ENCODE results near the gene HENMT1.
"Not testable (repeated sequence)": the region's sequence is repeated elsewhere in the genome, so short reads cannot be mapped to it uniquely, and the experiment has no call there.

Gene HENMT1

DNA sequence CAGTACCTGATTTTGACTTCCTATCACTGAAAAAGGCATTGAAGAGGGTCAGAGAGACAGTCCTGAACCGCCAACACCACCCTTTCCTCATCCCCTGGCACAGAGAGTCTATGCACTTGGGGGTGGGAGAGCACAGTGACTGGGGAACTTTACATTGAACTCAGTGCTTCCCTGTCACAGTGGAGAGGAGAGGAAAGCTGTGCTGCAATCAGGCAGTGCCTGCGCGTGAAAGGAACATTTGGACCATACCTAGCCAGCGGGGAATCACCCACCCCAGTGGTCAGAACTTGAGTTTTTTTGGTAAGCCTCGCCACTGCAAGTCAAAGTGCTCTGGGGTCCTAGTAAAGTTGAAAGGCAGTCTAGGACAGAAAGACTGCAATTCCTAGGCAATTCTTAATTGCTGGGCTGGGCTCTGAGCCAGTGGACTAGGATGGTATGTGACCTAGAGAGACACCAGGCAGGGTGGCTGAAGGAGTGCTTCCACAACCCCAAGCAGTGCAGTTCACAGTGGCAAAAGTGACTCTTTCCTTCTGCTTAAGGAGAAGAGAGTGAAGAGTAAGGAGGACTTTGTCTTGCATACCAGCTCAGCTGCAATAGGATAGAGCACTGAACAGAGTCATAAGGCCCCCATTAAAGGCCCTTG is 9.4 kb upstream of the HENMT1 start:
- no peak for DNase-seq

DNA sequence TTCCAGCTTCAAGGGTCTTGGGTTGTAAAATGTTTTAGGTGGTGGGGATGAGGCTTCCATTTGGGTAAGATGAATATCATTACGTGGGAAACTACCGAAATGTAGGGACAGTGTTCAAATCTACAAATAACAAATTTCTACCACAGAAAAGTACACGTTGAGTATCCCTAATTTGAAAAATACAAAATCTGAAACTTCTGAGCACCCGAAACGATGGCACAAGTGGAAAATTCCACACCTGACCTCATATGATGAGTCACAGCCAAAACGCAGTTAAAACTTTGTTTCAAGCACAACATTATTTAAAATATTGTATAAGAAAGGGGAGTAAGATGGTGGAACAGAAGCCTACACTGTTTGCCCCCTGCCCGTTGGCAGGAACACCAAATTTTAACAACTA is 8.8 kb upstream of the HENMT1 start:
- no peak for DNase-seq

DNA sequence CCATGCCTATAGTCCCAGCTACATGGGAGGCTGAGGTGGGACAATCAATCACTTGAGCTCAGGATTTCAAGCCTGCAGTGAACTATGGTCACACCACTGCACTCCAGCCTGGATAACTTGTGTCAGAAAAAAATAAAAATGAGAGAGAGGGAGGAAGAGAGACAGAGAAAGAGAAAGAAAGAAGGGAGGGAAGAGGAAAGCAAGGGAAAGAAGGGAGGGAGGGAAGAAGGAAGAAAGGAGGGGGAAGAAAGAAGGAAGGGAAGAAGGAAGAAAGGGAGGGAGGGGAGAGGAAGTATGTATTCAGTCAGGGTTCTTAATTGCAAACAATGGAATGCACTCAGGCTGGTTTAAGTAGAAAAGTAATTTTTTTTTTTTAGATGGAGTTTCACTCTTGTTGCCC is 7.9 kb upstream of the HENMT1 start:
- no peak for DNase-seq

DNA sequence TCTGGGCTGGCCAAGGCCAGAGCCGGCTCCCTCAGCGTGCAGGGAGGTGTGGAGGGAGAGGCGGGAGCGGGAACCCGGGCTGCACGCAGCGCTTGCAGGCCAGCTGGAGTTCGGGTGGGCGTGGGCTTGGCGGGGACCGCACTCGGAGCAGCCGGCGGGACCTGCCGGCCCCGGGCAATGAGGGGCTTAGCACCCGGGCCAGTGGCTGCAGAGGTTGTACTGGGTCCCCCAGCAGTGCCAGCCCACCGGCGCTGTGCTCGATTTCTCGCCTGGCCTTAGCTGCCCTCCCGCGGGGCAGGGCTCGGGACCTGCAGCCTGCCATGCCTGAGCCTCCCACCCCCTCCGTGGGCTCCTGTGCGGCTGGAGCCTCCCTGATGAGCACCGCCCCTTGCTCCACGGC is 6.5 kb upstream of the HENMT1 start:
- not testable (repeated sequence) for DNase-seq

DNA sequence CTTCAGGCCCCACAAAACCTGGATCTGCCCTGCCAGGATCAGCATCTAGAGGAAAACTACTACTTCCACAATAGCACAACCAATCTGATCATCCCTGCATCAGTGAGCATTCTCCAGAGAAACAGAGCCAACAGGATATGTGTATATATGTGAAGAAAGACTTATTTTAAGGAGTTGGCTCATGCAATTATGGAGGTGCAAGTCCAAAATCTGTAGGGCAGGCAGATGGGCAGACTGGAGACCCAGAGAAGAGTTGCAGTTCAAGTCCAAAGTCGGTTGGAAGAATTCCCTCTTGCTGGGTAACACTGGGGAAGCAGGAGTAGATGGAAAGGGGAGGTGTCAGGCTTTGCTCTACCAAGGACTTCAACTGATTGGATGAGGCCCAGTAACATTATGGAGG is 4.9 kb upstream of the HENMT1 start:
- no peak for DNase-seq

DNA sequence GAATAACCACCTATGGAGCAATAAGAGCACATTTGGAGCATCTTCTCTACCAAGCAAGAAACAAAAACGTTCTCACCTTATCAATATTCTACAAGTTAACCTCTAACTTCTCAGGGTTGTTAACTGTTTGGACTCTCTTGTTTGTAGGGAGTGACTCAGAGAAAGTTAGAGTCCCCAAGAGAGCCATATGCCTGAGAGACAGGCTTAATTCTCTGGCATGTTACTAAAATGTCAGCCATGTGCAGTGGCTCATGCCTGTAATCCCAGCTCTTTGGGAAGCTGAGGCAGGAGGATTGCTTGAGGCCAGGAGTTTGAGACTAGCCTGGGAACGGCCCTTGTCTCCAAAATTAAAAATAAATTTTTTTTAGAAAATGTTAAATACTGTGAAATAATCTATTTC is 4.2 kb upstream of the HENMT1 start:
- no peak for DNase-seq

DNA sequence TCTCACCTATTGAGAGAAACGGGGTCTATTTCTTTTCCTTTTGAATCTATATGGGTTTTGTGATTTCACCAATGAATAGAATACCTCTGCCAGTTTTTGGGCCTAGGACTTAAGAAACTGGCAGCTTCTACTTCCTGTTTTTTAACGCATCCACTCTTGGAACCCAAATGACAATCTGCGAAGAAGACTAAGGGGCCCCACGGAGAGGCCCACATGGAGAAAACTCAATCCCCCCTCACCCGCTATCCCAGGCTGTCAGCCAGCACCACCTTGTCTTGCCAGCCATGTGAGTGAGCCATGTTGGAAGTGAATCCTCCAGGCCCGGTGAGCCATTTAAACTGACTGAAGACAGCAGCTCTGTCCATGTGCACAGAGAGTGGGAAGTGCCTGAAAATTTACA is 3.6 kb upstream of the HENMT1 start:
- no peak for DNase-seq

DNA sequence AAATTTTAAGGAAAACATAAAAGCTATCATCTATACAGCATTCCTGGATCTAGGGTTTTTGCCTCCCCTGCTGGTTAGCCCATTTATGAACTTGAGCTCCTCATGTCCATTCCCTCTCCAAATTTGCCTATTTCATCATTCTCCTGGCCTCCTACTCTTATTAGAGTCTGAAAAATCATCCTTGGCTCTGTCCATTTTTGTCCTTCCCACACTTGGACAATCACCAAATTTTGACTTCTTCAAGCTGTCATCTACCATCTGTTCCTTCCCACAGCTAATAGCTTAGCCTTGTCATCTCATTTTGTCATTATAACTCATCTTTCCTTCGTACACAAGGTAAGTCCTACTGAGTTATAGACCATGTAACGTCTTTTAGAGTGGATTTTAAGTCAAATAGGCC is 2.2 kb upstream of the HENMT1 start:
- DNase-seq, result no peak

DNA sequence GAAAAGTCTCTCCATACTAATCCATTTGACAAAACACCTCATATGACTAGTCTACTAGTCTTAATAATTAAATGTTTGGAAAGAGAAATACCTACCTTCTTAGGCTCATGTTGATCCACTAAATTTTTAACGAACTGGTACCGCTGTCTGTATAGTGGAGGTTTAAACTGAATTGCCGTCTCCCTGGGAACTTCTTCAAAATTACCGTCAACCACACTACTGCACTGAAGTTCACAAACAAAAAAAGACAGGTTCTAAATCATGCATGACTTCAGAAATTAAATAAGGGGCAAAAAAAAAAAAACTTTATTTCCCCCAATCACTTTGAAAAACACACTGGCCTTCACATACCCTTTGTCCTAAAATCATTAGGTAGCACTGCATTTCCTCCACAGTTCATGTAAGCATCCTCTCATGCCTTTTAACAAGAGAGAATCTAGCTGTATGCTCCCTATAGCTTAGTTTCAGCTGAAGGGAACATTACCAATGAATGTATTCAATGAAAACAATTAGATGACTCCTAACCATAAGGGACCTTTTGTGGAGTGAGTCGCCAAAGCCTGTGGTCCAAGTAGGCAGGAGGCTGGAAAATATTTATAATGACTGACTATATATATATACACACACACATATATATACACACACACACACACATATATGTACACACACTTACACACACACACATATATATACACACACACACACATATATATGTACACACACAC is 3.4 kb downstream of the HENMT1 start:
- DNase-seq, result peak; percentile 19

DNA sequence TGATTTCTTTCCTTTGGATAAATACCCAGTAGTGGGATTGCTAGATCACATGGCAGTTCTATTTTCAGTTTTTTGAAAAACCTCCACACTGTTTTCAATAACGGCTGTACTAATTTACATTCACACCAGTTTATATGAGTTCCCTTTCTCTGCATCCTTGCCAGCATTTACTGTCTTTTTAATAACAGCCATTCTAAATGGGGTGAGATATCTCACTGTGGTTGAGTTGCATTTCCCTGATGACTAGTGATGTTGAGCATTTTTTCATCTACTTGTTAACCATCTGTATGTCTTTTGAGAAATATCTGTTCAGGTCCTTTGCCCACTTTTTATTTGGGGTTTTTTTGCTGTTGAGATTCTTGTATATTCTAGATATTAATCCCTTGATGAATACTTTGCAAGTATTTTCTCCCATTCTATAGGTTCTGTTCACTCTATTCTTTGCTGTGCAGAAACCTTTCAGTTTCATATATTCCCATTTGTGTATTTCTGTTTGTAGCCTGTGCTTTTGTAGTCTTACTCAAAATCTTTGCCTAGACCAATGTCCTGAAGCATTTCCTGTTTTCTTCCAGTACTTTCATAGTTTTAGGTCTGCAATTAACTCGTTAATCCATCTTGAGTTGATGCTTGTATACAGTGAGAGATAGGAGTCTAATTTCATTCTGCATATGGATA is 7.3 kb downstream of the HENMT1 start:
- DNase-seq, result no peak

DNA sequence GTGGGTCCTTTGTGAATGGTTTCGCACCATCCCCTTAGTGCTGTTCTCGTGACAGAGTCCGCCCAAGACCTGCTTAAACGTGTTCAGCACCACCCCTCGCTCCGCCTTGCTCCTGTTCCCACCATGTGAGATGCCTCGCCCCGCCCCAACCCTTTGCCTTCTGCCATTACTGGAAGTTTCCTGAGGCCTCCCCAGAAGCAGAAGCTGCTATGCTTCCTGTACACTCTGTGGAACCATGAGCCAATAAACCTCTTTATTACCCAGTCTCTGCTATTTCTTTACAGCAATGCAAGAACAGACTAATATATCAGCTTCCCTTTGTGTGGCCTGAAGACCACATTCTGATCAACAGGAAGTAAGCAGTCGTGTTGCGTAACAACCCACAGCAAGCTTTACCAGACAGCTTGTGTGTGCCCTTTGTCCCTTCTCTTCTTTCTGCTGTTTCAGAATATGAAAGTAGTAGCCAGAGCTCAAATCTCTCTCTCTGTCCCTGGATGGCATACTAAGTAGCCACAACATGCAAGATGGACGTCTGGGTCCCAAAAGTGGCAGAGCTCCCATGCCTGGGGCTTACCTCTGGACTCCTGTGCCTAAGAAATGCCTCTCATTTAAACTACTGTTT is 14.1 kb downstream of the HENMT1 start:
- DNase-seq, result peak; percentile 78

DNA sequence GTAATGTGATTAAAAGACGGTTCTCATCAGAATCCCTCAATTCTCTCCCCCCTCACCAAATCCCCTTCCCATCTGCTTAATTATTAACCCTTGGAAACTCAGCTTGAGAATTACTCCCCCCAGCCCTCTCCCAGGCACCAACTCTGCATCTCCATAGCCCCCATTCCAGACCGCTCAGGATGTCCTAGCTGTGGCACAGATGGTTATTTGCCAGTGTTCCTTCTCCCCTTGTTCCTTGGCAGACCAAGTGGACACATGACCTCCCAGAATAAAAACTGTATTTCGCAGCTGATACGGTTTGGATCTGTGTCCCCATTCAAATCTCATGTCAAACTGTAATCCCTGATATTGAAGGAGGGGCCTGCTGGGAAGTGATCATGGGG is 14.6 kb downstream of the HENMT1 start:
- no peak for DNase-seq

DNA sequence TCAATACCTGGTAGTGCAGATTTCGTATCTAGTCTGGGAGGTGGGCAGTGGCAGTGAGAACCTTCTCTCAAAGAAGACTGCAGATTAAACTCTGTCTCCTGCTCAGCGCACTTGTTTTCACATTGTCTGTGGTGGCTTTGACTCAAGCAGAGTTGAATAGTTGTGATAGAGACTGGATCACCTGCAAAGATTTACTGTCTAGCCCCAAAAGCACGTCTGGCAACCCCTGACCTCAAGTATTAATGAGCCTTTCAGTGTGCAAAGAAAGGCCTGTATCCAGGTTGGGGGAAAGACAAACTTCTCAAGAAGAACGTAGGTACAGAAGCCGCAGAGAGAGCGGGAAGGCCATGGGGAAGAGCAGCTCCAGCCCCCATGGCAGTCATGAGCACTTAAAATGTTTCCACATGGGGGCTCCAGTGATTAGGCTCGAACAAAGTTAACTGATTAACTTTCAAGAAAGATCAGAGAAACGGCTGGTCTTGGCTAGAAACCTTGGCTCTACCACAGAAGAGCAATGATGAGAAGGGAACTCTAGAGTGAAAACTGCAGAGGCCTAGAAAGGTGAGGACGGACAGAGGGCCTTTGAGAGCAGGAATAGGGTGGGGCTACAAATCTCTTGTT is 15.2 kb downstream of the HENMT1 start:
- no peak for DNase-seq

DNA sequence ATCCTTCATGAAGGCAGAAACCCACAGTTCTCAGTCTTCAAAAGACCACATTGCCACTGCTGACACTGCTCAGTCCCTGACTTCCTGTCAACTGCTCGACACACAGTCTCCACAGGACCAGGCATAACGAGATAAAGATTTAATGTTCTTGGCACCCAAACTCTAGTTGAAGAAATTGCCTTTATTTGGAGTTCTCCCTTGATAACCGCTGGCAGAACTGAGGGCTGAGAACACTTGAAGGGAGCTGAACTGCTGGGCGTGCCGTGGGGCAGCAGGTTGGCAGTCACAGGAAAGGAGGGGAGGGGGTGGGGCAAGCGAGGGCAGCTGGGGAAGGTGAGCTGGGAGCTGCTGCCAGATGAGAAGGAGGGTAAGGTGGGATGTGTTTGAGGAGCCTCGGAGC is 15.9 kb downstream of the HENMT1 start:
- no peak for DNase-seq

DNA sequence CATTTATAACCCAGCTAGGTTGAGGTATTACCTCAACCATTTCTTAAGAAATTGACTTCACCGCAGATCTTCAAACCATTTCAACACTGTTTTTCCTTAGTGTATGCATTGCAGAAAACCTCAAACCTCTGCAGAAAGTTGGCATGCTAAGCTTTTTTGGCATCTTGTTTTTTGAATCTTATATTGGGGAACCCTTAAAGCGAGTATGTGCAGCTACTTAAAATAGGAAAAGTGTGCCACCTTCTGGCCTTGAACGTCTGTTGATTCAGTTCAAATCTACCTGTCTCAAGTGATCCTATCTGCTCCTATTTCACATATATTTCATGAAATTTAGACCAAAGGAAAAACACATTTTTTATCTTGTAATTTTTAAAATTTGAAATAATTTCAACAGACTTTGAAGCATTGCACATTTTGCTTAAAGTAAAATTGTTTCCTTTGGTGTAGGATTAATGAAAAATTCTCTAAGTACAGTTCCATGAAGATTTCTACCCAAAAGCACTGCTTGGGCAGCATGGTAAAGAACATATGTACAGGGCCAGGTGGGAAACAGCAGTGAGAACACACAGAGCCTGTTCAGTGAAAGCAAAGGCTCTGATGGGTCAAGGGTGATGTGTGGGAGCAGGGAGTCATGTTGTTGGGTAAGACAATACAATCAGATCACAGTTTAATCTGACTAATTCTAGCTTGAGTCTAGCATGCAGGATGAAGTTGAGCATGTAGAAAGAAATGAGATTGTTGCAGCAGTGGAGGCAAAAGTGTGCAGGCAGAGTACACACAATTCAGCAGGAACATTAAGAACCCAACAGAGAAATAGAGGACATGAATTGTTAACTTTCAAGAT is 17.2 kb downstream of the HENMT1 start:
- peak; percentile 62 for DNase-seq

DNA sequence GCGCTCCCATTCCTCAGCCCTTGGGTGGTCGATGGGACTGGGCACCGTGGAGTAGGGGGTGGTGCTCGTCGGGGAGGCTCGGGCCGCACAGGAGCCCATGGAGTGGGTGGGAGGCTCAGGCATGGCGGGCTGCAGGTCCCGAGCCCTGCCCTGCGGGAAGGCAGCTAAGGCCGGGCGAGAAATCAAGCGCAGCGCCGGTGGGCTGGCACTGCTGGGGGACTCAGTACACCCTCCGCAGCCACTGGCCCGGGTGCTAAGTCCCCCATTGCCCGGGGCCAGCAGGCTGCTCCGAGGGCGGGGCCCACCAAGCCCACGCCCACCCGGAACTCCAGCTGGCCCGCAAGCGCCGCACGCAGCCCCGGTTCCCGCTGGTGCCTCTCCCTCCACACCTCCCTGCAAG is 20.0 kb downstream of the HENMT1 start:
- not testable (repeated sequence) for DNase-seq

DNA sequence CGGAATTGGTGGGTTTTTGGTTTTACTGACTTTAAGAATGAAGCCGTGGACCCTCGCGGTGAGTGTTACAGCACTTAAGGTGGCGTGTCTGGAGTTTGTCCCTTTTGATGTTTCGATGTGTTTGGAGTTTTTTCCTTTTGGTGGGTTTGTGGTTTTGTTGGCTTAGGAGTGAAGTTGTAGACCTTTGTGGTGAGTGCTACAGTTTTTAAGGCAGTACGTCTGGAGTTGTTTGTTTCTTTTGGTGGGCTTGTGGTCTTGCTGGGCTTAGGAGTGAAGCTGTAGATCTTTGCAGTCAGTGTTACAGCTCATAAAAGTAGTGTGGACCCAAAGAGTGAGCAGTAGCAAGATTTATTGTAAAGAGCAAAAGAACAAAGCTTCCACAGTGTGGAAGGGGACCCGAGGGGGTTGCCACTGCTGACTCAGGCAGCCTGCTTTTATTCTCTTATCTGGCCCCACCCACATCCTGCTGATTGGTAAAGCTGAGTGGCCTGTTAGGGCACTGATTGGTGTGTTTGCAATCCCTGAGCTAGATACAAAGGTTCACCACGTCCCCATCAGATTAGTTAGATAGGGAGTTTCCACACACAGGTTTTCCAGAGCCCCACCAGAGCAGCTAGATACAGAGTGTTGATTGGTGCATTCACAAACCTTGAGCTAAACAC is 20.9 kb downstream of the HENMT1 start:
- DNase-seq, result no peak

DNA sequence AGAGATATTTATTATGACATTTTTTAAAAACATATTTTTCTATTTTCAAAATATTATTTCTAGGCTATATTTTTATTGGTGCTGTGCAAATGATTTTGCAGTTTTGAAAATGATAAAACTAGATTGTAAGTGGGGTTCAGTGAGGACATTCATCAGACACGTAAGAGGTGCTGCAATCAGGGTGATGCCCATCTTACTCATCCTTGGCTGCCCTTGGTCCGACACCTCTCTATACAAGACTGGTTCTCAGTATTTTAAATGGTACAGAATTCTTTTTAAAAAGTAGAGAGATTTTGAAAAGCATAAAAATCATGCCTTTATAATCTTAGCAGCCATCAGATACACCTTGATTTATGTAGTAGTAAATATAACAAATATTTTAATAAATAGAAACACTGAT is 24.0 kb downstream of the HENMT1 start:
- no peak for DNase-seq

DNA sequence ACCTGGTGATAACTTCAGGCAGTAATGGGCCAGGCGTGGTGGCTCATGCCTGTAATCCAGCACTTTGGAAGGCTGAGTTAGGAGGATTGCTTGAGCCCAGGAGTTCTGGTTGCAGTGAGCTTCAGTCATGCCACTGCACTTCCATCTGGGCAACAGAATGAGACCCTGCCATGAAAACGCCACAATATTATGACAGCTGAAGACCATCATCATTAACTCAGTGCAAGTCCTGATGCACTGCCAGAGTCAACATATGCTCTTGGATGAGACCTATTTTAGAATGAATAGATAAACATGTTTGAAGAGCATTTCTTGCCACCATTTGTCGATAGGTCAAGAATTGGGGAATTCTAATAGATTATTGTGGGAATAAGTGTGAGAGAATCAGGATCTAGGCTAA is 26.4 kb downstream of the HENMT1 start:
- DNase-seq, result no peak

DNA sequence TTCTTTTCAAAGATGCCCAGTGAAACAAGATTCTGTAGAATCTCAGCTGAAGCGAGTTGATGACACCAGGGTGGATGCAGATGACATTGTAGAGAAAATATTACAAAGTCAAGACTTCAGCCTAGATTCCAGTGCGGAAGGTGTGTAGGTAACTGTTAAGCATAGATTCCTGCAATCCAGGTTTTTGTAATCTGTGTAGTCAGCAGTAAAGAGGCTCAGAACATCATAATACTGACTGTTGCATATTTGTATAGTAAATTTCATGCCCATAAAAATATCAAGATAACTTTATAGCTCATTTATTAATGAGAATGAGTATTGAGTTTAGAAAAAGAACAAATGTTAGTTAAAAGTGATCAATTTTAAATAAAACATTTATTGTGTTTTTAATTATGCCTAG is 32.2 kb downstream of the HENMT1 start:
- DNase-seq, result no peak

DNA sequence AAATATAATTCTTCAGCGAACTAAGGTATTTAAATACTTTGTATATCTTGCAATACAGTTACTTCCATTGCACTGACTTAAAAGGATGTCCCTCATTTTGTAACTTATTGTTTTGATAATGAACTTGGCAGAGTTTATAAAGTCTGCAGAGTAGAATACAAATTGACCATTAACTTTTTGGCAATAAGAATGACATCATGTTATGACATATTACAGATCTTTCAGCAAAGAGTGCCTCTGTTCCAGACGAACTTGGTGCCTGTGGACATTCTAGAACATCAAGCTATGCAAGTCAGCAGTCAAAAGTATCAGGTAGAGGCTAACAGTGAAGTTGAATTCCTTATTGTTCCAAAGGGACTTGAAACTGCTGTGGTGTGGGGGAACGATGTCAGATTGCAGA is 32.9 kb downstream of the HENMT1 start:
- no peak for DNase-seq

DNA sequence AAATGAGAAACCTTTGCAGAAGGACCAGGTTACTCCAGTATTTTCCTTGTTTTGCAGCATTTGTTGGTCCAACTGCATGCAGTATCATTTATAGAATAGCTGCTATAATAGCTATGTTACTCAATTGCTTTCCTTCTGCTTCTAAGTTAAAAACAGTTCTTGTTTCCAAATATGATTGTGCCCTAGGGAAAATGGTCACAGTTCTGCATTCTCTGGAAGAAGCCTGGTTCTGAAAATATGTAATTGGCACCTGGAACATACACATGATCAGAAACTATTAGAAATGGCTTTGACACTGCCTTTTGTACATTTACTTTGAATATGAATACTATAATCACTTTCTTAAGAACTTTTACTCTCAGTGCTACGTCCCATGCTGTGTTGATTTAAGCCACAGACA is 33.6 kb downstream of the HENMT1 start:
- DNase-seq, result no peak
